Psoas muscle (tissue), 8 donors: Measurements from ENCODE around the gene SPSB2. TPM values are rescaled to one million over a fixed set of nuclear protein-coding genes. Genes with fewer than 3 reads are reported as not detected.

Experiments used
- ATAC-seq, 4 donors: fragments of 200-7000 bp; cut with Tn5 transposase; one replicate each; pipeline ENCODE4 v1.9.1; 2020; ENCODE audit warnings: moderate library complexity in 3 of 4, mild to moderate bottlenecking in 2 of 4
- DNase-seq, 2 donors: peaks; one replicate each; pipeline ENCODE4 v3.0.0-alpha.2; 2020
- H3K27ac ChIP-seq: fragments of 200-600 bp; one replicate; pipeline ENCODE4 v1.8.0; 2022
- H3K27me3 ChIP-seq, 3 donors: fragments of 200-600 bp in 1 of 3; one replicate each; pipeline versions ENCODE4 v1.6.1 to v1.8.0; 2013 to 2022; ENCODE audit warnings: low read length in 2 of 3, mild to moderate bottlenecking in 2 of 3, moderate library complexity in 1 of 3; ENCODE audit not compliant: insufficient read depth in 3 of 3
- H3K36me3 ChIP-seq, 2 donors: fragments of 200-600 bp in 1 of 2; one replicate each; pipeline versions ENCODE4 v1.6.1 to v1.8.0; 2013 to 2022; ENCODE audit warnings: low read depth in 1 of 2, mild to moderate bottlenecking in 1 of 2, moderate library complexity in 1 of 2; ENCODE audit not compliant: insufficient read depth in 1 of 2
- H3K4me1 ChIP-seq: fragments of 200-600 bp; one replicate; pipeline ENCODE4 v1.8.0; 2022
- H3K4me3 ChIP-seq: fragments of 200-600 bp; one replicate; pipeline ENCODE4 v1.8.0; 2022; ENCODE audit warnings: mild to moderate bottlenecking
- H3K9me3 ChIP-seq: fragments of 200-600 bp; one replicate; pipeline ENCODE4 v1.8.0; 2022
- CTCF ChIP-seq: fragments of 200-600 bp; IDR thresholded peaks from one replicate; pipeline ENCODE4 v1.8.0; 2022; ENCODE audit warnings: antibody characterized with exemption
- WGBS, 3 donors: extraction: QIAGEN DNeasy Blood & Tissue Kit; methylation state at CpG; one replicate each; pipeline versions ENCODE4 v1.1.6 to v1.1.7; 2013; 5-methylcytosine and 5-hydroxymethylcytosine counted together
- intact Hi-C, 2 donors: fragments of 100-400 bp; cut with DNase I; formaldehyde crosslinking; loops; one replicate each; pipeline versions ENCODE4 v1.11.0 to v1.14.2; 2022
- polyA plus RNA-seq, 3 donors: library from polyadenylated mRNA; stranded (reverse); fragments of 200-250 nt; gene quantifications; one replicate each; pipeline ENCODE4 v1.2.3, GENCODE V29; 2013
- total RNA-seq, 4 donors: library from RNA; stranded (reverse); fragmentation: NEBNext Ultra II Directional in 2 of 4; extraction: Animal tissue kit (Norgen Biotek cat#: 25700) in 2 of 4; gene quantifications; one replicate each; pipeline versions ENCODE4 v1.2.1 to v1.2.4, GENCODE V29; 2021 to 2023
- donor health status: healthy with polysubstance abuse.
- donor health status: DM: no; HTN: no; CAD: no; lungs with moderate emphysema.
- donor health status: Bipolar disorder and iron deficiency.
- donor health status: healthy.
- donor health status: DM: yes; HTN: yes; CAD: no.
- donor health status: DM: no; HTN: no; CAD: no.
- donor health status: DM: no; HTN: no; CAD: no.
- donor health status: DM: yes; HTN: yes; CAD: no.

The SPSB2 gene
- total and polyA plus RNA-seq, 7 donors, result 2.4 to 10.2 (median 4.3) TPM

GRCh38 chr12:6840330-6840729 is 32.8 kb downstream of the SPSB2 start:
- no peak overlapping the region for H3K4me3 ChIP-seq
- intact Hi-C loops, result no loop called here
- no peak overlapping the region for H3K27ac ChIP-seq
- H3K36me3 ChIP-seq, result no peaks in the 10 kb centered on the region
- TF ChIP-seq CTCF, result no peak
- H3K27me3 ChIP-seq, result no peaks in the 10 kb centered on the region
- ATAC-seq (no peak), DNase-seq (peak in 1 of 2 donors; percentile 33)
- 59 to 75% (median 65%) methylated on average over 1 of the region's 1 CpG for WGBS, 3 donors
- H3K4me1 ChIP-seq, result no peaks in the 10 kb centered on the region
- no peaks in the 10 kb centered on the region for H3K9me3 ChIP-seq

- DNase-seq (peak in 1 of 2 donors; percentile 44), ATAC-seq (no peak)
- Histone ChIP-seq H3K36me3 (no peaks in the 10 kb centered on the region), H3K9me3 (no peaks in the 10 kb centered on the region), H3K4me3 (no peak overlapping the region), H3K4me1 (no peaks in the 10 kb centered on the region), H3K27ac (no peak overlapping the region), H3K27me3 (no peaks in the 10 kb centered on the region)
- no peak for TF ChIP-seq CTCF
- 74 to 79% (median 77%) methylated on average over 10 of the region's 10 CpGs for WGBS, 3 donors
- intact Hi-C loops, result no loop called here
Observed at GRCh38 chr12:6839482-6840201, 33.5 kb downstream of the SPSB2 start.

GRCh38 chr12:6838854-6839253 is 34.2 kb downstream of the SPSB2 start:
- peaks cover 0 to under 1% of the 10 kb centered on the region in 2 donors for H3K36me3 ChIP-seq
- DNase-seq, result peak in 1 of 2 donors; percentile 48
- intact Hi-C loops, result no loop called here

GRCh38 chr12:6837370-6838060 is 35.6 kb downstream of the SPSB2 start:
- peak in 1 of 2 donors; percentile 29 for DNase-seq
- intact Hi-C loops, result no loop called here
- H3K9me3 ChIP-seq, result no peaks in the 10 kb centered on the region
- H3K4me1 ChIP-seq, result no peaks in the 10 kb centered on the region
- no peaks in the 10 kb centered on the region for H3K27me3 ChIP-seq
- H3K36me3 ChIP-seq, result peaks cover 0 to 2% of the 10 kb centered on the region in 2 donors
- TF ChIP-seq CTCF, result no peak
- ATAC-seq, result no peak
- no peak overlapping the region for H3K27ac ChIP-seq
- no peak overlapping the region for H3K4me3 ChIP-seq
- WGBS, 3 donors, result 93% methylated on average over 25 to 26 of the region's 26 CpGs

More at GRCh38 chr12:6838854-6839253, 34.2 kb downstream of the SPSB2 start:
- Histone ChIP-seq H3K9me3 (no peaks in the 10 kb centered on the region), H3K4me1 (no peaks in the 10 kb centered on the region), H3K4me3 (no peak overlapping the region), H3K27me3 (no peaks in the 10 kb centered on the region), H3K27ac (no peak overlapping the region)
- no peak for TF ChIP-seq CTCF
- WGBS, 3 donors, result 92 to 94% (median 93%) methylated on average over 15 to 16 of the region's 16 CpGs
- no peak for ATAC-seq
